Activated CD8-positive, alpha-beta memory T cell treated with anti-CD3 and anti-CD28 coated beads, Interleukin-2, amount 50 U/mL, for 1 hour (primary cell): ENCODE results near the gene CCDC39.
"Not testable (repeated sequence)": the region's sequence is repeated elsewhere in the genome, so short reads cannot be mapped to it uniquely, and the experiment has no call there.

ENCODE experiments used
- DNase-seq: peaks from one replicate; pipeline ENCODE4 v3.0.0-alpha.2; 2020; ENCODE audit errors: extremely low read depth

CCDC39 gene

GRCh38 chr3:180624714-180625113 lies 54.6 kb downstream of the CCDC39 start:
- DNase-seq, result no peak

GRCh38 chr3:180619723-180620122 lies 59.6 kb downstream of the CCDC39 start:
- no peak for DNase-seq

DNA sequence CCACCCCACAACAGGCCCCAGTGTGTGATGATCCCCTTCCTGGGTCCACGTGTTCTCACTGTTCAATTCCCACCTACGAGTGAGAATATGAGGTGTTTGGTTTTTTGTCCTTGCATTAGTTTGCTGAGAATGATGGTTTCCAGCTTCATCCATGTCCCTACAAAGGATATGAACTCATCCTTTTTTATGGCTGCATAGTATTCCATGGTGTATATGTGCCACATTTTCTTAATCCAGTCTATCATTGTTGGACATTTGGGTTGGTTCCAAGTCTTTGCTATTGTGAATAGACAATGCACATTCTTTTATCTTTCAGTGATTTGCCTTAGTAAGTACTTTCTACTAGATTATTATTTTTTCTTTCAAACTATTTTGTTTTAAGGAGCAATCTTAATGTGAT lies 60.7 kb downstream of the CCDC39 start:
- not testable (repeated sequence) for DNase-seq

GRCh38 chr3:180617049-180617448 lies 62.2 kb downstream of the CCDC39 start:
- DNase-seq, result no peak

- DNase-seq, result no peak
Measured at GRCh38 chr3:180615954-180616353, 63.3 kb downstream of the CCDC39 start.

- DNase-seq, result no peak
Measured at GRCh38 chr3:180612364-180612763, 66.9 kb downstream of the CCDC39 start.

GRCh38 chr3:180611006-180611405 lies 68.3 kb downstream of the CCDC39 start:
- DNase-seq, result no peak

GRCh38 chr3:180601688-180602666 lies 77.3 kb downstream of the CCDC39 start, which contains the start of gene TTC14:
Gene TTC14 (plus strand): TSS chr3:180602163. CDS start chr3:180602262, 99 bp downstream.
- DNase-seq, result peak; percentile 84

DNA sequence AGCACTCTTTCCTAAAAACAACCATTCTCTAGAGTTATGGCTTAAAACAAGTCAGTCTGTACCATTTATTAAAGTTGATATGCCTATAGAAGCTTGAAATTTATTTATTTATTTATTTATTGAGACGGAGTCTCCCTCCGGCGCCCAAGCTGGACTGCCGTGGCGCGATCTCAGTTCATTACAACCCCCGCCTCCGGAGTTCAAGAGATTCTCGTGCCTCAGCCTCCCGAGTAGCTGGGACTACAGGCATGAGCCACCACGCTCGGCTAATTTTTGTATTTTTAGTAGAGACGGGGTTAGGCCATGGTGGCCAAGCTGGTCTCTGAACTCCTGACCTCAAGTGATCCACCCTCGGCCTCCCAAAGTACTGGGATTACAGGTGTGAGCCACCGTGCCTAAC lies 78.8 kb downstream of the CCDC39 start:
- DNase-seq, result no peak

DNA sequence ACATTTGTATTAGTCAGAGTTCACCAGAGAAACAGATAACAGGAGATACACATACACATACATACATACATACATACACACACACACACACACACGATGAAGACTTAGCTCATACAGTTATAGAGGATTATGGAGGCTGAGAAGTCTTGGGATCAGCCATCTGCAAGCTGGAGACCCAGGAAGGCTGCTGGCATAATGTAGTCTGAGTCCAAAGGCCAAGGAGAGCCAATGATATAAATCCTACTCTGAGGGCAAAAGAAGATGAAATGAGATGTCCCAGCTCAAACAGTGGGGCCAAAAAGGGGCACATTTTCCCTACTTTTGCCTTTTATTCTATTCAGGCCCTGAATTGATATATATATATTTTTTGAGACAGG lies 83.7 kb downstream of the CCDC39 start:
- no peak for DNase-seq

DNA sequence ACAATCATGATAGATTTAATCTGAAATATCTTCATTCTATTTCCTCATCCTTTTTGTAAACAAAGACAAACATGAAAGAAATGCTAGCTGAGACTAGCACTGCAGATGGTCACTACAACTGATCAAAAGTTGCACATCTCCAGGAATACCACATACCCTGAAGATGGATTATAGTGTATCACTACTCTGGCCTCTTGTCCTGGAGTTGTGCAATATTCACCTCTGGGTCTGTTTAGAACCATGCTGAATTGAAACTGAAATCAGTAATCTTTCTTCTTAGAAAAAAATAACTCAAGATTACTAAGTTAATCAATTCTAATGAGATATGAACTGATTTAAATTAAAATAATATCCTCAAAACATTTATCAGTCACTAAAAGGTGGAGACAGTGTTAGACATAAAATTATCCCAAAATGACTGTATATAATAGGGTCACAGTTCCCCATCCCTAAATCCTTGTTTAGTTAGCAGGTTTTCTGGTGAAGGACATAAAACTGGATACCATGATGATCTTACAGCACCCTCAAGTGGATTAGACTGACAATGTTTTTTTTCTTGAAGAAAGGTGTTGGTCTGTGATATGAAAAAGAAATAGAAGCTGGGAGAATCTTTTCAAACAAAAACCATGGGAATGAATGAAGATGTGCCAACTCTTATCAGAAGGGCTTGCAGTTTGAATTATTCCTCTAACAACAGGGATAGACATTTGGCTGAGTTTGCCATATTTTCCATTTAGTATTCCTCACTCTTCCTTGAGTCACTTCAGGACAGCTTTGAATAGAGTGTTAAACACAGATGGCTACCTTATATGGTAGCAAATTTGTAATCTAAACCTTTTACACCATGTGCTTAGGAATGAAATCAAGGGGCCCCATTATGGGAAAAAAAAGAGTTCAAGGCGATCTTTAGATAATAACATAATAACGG lies 84.4 kb downstream of the CCDC39 start:
- DNase-seq, result no peak

DNA sequence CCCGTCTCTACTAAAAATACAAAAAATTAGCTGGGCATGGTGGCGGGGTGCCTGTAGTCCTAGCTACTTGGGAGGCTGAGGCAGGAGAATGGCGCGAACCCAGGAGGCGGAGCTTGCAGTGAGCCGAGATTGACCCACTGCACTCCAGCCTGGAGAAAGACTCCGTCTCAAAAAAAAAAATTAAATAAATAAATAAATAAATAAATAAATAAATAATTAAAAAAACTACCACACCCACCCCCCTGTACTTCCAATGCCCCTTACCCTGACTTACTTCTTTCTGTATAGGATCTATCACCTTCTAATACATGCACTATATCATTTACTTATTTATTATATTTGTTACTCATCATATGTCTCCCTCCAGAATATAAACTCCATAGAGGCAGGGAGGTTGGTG lies 85.7 kb downstream of the CCDC39 start:
- DNase-seq, result not testable (repeated sequence)

- DNase-seq, result no peak
Measured at GRCh38 chr3:180590396-180590795, 88.9 kb downstream of the CCDC39 start.

GRCh38 chr3:180580934-180581333 lies 98.4 kb downstream of the CCDC39 start:
- DNase-seq, result no peak

GRCh38 chr3:180575571-180575970 lies 103.7 kb downstream of the CCDC39 start:
- no peak for DNase-seq

GRCh38 chr3:180571831-180572598 lies 107.3 kb downstream of the CCDC39 start:
- DNase-seq, result no peak

- no peak for DNase-seq
Measured at GRCh38 chr3:180570238-180570637, 109.1 kb downstream of the CCDC39 start.

DNA sequence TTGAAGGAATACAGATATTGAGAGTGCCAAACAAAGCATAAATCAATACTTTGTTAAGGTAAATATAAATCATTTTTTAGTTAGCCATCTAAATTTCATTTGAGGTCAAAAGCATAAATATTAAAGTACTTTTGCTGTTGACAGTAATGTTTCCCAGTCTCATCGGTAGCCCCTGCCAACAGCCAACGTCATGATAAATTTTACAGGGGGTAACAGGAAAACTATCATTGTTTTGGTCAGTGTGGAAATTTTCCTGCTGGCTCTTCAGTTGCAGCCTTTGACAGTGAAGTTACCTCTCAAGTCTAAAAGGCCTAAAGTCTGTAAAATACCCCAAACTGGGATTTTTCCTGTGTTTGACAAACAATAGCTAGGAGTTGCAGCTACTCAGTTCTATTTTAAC lies 114.6 kb downstream of the CCDC39 start:
- DNase-seq, result no peak
